ENCODE results near the gene CD247. TPM values are rescaled to one million over a fixed set of nuclear protein-coding genes. Genes with fewer than 3 reads are reported as not detected.

Gene CD247
- total and polyA plus RNA-seq, 10 of the 15 experiments (the other 5 are each of a cell fraction or from before 2014, with no cell fraction given), result 0.10 to 0.77 (median 0.30) TPM

DNA sequence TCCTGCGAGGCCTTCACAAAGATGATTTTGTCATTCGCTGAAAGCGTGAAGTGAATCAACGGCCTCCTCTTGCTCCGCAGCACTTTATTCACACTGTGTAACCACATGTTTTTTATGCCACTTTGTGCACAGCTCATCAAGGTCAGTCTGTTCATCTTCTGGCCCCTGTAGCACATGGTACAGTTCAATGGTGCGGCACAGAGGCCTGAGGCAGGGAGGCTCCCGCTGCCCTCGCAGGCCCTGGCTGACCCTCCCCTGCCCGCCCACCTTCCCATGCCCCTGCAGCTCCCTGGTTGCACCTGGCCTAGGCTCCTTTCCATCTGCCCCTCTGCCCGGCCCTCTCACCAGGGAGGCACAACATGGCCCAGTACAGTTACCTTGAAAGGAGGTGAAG lies 87.5 kb downstream of the CD247 start (continued):
- TF ChIP-seq ZZZ3 (IDR thresholded peaks at IDR 0.05; ENCODE audit: control insufficient read depth, insufficient read length, low read depth) (no peak), IKZF1 (conservative IDR thresholded peaks at IDR 0.05) (no peak), E2F8 (IDR thresholded peaks at IDR 0.05; ENCODE audit: low read depth, partially characterized antibody) (no peak), CHD2 (IDR thresholded peaks at IDR 0.05; ENCODE audit: borderline replicate concordance, low read depth, low read length) (no peak)

- no peak for FAIRE-seq
- SMC1A ChIA-PET (ENCODE audit: uncharacterized antibody, unreplicated experiment), result interaction anchor here (0.6 kb wide), 2 partner anchors 121 to 162 kb away, joined by 3 to 5 read pairs; no protein-coding TSS in a partner anchor
- 13% methylated on average over 17 of the region's 17 CpGs for WGBS (ENCODE audit: insufficient coverage, insufficient replicate concordance, low lambda C conversion rate, missing lambda C conversion rate)
- Histone ChIP-seq H3K4me3 (no peak overlapping the region), H4K20me1 (ENCODE audit: control insufficient read depth, insufficient read depth) (no peaks in the 10 kb centered on the region), H3K4me1 (ENCODE audit: control insufficient read depth, insufficient read depth, low read length) (peaks cover 27% of the 10 kb centered on the region), H3K4me2 (ENCODE audit: control insufficient read depth, insufficient read depth) (peak overlapping the region; percentile 41), H3K36me3 (ENCODE audit: control insufficient read depth in 2 of 2, insufficient read depth in 2 of 2, low read length in 1 of 2) (no peaks in the 10 kb centered on the region; a peak in 1 of 4 replicates), H3K9me3 (replicated peaks; ENCODE audit: control insufficient read depth, insufficient read depth, low read length) (no peaks in the 10 kb centered on the region), H3K9ac (ENCODE audit: control insufficient read depth, insufficient read depth, low read length) (no peak overlapping the region), H2AFZ (ENCODE audit: control insufficient read depth, low read depth, low read length) (peak overlapping the region; percentile 24; the same call in 1 of the 2 replicates), H3K79me2 (ENCODE audit: control insufficient read depth, insufficient read depth, low read length) (no peaks in the 10 kb centered on the region), H3K27me3 (replicated peaks in 1 of 2; ENCODE audit: control insufficient read depth in 2 of 2, insufficient read depth in 2 of 2, low read length in 1 of 2) (no peaks in the 10 kb centered on the region), H3K27ac (ENCODE audit: control insufficient read depth, insufficient read depth) (no peak overlapping the region)
- ATAC-seq, result peak; percentile 26
- POLR2A ChIA-PET, result no interaction called here
- in situ Hi-C loops (cut with MboI) (no loop called here), intact Hi-C loops (cut with micrococcal nuclease; ENCODE audit: unreplicated experiment) (no loop called here)
- TF ChIP-seq CREB1 (IDR thresholded peaks at IDR 0.05; ENCODE audit: low read depth), result no peak
- 0 out of 2 replicates have a peak, but pooled peaks have one; percentile 5 for TF ChIP-seq EED (IDR thresholded peaks at IDR 0.05; ENCODE audit: low read depth)
- TF ChIP-seq IKZF1 (conservative IDR thresholded peaks at IDR 0.05), result no peak
- DNase-seq (ENCODE audit: low read depth, low spot score), result no peak
- RAD21 ChIA-PET (ENCODE audit: unreplicated experiment), result interaction anchor here (0.6 to 1.3 kb wide), 2 partner anchors 195 to 371 kb away, joined by 3 to 4 read pairs; no protein-coding TSS in a partner anchor
- CTCF ChIA-PET, result interaction anchor here (1.3 to 2.4 kb wide), 2 partner anchors 162 to 258 kb away, joined by 3 to 8 read pairs; no protein-coding TSS in a partner anchor
- BruUV-seq (replicated peaks), result no TSS peak
Measured at GRCh38 chr1:167430134-167430848, 88.0 kb downstream of the CD247 start.
